ENCODE data around the gene CLCF1. TPM values are rescaled to one million over a fixed set of nuclear protein-coding genes. Genes with fewer than 3 reads are reported as not detected.

CLCF1 gene
- total RNA-seq, 1 experiment from 2014 or later = not detected

GRCh38 chr11:67398661-67399563 is 25.5 kb upstream of the CLCF1 start:
- DNase-seq (ENCODE audit: low read depth, low spot score) = no peak
- in situ Hi-C loops (cut with HindIII; ENCODE audit: low pct_unique_long_range_greater_than_20kb, low sequenced_read_pairs) = no loop called here

- no peak for DNase-seq (ENCODE audit: low read depth, low spot score)
- in situ Hi-C loops (cut with HindIII; ENCODE audit: low pct_unique_long_range_greater_than_20kb, low sequenced_read_pairs) = no loop called here
Measured at GRCh38 chr11:67397986-67398660, 24.7 kb upstream of the CLCF1 start.

GRCh38 chr11:67397536-67397935 is 24.1 kb upstream of the CLCF1 start:
- in situ Hi-C loops (cut with HindIII; ENCODE audit: low pct_unique_long_range_greater_than_20kb, low sequenced_read_pairs) = no loop called here
- no peak for DNase-seq (ENCODE audit: low read depth, low spot score)

GRCh38 chr11:67396587-67397389 is 23.4 kb upstream of the CLCF1 start:
- DNase-seq (ENCODE audit: low read depth, low spot score) = no peak
- in situ Hi-C loops (cut with HindIII; ENCODE audit: low pct_unique_long_range_greater_than_20kb, low sequenced_read_pairs) = no loop called here

GRCh38 chr11:67396259-67396581 is 22.8 kb upstream of the CLCF1 start:
- DNase-seq (ENCODE audit: low read depth, low spot score) = no peak
- in situ Hi-C loops (cut with HindIII; ENCODE audit: low pct_unique_long_range_greater_than_20kb, low sequenced_read_pairs) = no loop called here

GRCh38 chr11:67395555-67396258 is 22.3 kb upstream of the CLCF1 start:
- in situ Hi-C loops (cut with HindIII; ENCODE audit: low pct_unique_long_range_greater_than_20kb, low sequenced_read_pairs) = no loop called here

GRCh38 chr11:67393990-67394389 is 20.6 kb upstream of the CLCF1 start:
- DNase-seq (ENCODE audit: low read depth, low spot score) = no peak
- in situ Hi-C loops (cut with HindIII; ENCODE audit: low pct_unique_long_range_greater_than_20kb, low sequenced_read_pairs) = no loop called here

More at GRCh38 chr11:67395555-67396258, 22.3 kb upstream of the CLCF1 start:
- DNase-seq (ENCODE audit: low read depth, low spot score) = no peak

- in situ Hi-C loops (cut with HindIII; ENCODE audit: low pct_unique_long_range_greater_than_20kb, low sequenced_read_pairs) = no loop called here
- DNase-seq (ENCODE audit: low read depth, low spot score) = no peak
Measured at GRCh38 chr11:67393437-67393836, 20.0 kb upstream of the CLCF1 start.

GRCh38 chr11:67392183-67392715 is 18.9 kb upstream of the CLCF1 start:
- in situ Hi-C loops (cut with HindIII; ENCODE audit: low pct_unique_long_range_greater_than_20kb, low sequenced_read_pairs) = no loop called here

GRCh38 chr11:67391304-67392182 is 18.1 kb upstream of the CLCF1 start, which contains the start of gene RAD9A:
TSS of gene RAD9A (plus strand) at chr11:67391986. CDS start at chr11:67392045, 59 bp downstream.
- peak; percentile 85 for DNase-seq (ENCODE audit: low read depth, low spot score)
- in situ Hi-C loops (cut with HindIII; ENCODE audit: low pct_unique_long_range_greater_than_20kb, low sequenced_read_pairs) = no loop called here

More at GRCh38 chr11:67392183-67392715, 18.9 kb upstream of the CLCF1 start:
- DNase-seq (ENCODE audit: low read depth, low spot score) = no peak

- in situ Hi-C loops (cut with HindIII; ENCODE audit: low pct_unique_long_range_greater_than_20kb, low sequenced_read_pairs) = no loop called here
- no peak for DNase-seq (ENCODE audit: low read depth, low spot score)
Measured at GRCh38 chr11:67390947-67391303, 17.5 kb upstream of the CLCF1 start.

GRCh38 chr11:67389477-67389876 is 16.1 kb upstream of the CLCF1 start:
- DNase-seq (ENCODE audit: low read depth, low spot score) = peak; percentile 48
- in situ Hi-C loops (cut with HindIII; ENCODE audit: low pct_unique_long_range_greater_than_20kb, low sequenced_read_pairs) = no loop called here

- in situ Hi-C loops (cut with HindIII; ENCODE audit: low pct_unique_long_range_greater_than_20kb, low sequenced_read_pairs) = no loop called here
- no peak for DNase-seq (ENCODE audit: low read depth, low spot score)
Measured at GRCh38 chr11:67387518-67387917, 14.1 kb upstream of the CLCF1 start.

- DNase-seq (ENCODE audit: low read depth, low spot score) = no peak
- in situ Hi-C loops (cut with HindIII; ENCODE audit: low pct_unique_long_range_greater_than_20kb, low sequenced_read_pairs) = no loop called here
Measured at GRCh38 chr11:67387069-67387468, 13.7 kb upstream of the CLCF1 start.

- in situ Hi-C loops (cut with HindIII; ENCODE audit: low pct_unique_long_range_greater_than_20kb, low sequenced_read_pairs) = no loop called here
- DNase-seq (ENCODE audit: low read depth, low spot score) = no peak
Measured at GRCh38 chr11:67384851-67385366, 11.5 kb upstream of the CLCF1 start.

All from SK-MEL-5 (cell line).